CD4-positive, CD25-positive, alpha-beta regulatory T cell (primary cell): ENCODE data around the gene GGCX. TPM values are rescaled to one million over a fixed set of nuclear protein-coding genes. Genes with fewer than 3 reads are reported as not detected.
"Not testable (repeated sequence)": the region's sequence is repeated elsewhere in the genome, so short reads cannot be mapped to it uniquely, and the experiment has no call there.

Experiments
- ATAC-seq, 2 donors: fragments of 150-1000 bp; cut with Tn5 transposase; one replicate each; pipeline ENCODE4 v1.10.0; 2021; ENCODE audit warnings: low read depth in 2 of 2, moderate number of reproducible peaks in 2 of 2, moderate library complexity in 1 of 2
- DNase-seq, 3 donors: peaks; one replicate each; pipeline versions ENCODE4 v3.0.0 to v3.0.0-alpha.2; 2012 to 2022; ENCODE audit warnings: mixed read lengths in 1 of 3
- H3K27ac ChIP-seq: one replicate; pipeline ENCODE4 v1.7.0; 2013; ENCODE audit warnings: mild to moderate bottlenecking, low read length; ENCODE audit not compliant: insufficient read depth, poor library complexity, severe bottlenecking
- H3K27me3 ChIP-seq: one replicate; pipeline ENCODE4 v1.7.0; 2013; ENCODE audit warnings: low read length; ENCODE audit not compliant: control insufficient read depth, insufficient read depth
- H3K36me3 ChIP-seq: one replicate; pipeline ENCODE4 v1.7.0; 2013; ENCODE audit warnings: mild to moderate bottlenecking, low read length, moderate library complexity; ENCODE audit not compliant: control insufficient read depth, insufficient read depth
- H3K4me1 ChIP-seq: 2 replicates; pipeline ENCODE4 v1.7.0; 2013; ENCODE audit warnings: mild to moderate bottlenecking, low read length; ENCODE audit not compliant: insufficient read depth, control insufficient read depth, poor library complexity, severe bottlenecking
- H3K4me3 ChIP-seq: one replicate; pipeline ENCODE4 v1.7.0; 2013; ENCODE audit warnings: low read depth, mild to moderate bottlenecking, low read length, moderate library complexity
- H3K9me3 ChIP-seq, 2 experiments: 1 replicate in 1 of 2; 2 replicates in 1 of 2; pipeline ENCODE4 v1.7.0; 2013; ENCODE audit warnings: low read length in 2 of 2, mild to moderate bottlenecking in 1 of 2, moderate library complexity in 1 of 2; ENCODE audit not compliant: control insufficient read depth in 2 of 2
- H3K27ac Mint-ChIP-seq, 3 donors: one replicate each; pipeline ENCODE4 v1.8.0; 2020 to 2022; ENCODE audit warnings: mild to moderate bottlenecking in 3 of 3, mixed read lengths in 3 of 3, moderate library complexity in 2 of 3
- H3K27me3 Mint-ChIP-seq: one replicate; pipeline ENCODE4 v1.8.0; 2022; ENCODE audit warnings: mild to moderate bottlenecking, mixed read lengths
- H3K36me3 Mint-ChIP-seq: one replicate; pipeline ENCODE4 v1.8.0; 2020; ENCODE audit warnings: mixed read lengths
- H3K4me1 Mint-ChIP-seq, 4 donors: one replicate each; pipeline ENCODE4 v1.8.0; 2020 to 2022; ENCODE audit warnings: mixed read lengths in 4 of 4, mild to moderate bottlenecking in 1 of 4
- H3K4me3 Mint-ChIP-seq, 4 donors: one replicate each; pipeline ENCODE4 v1.8.0; 2020 to 2022; ENCODE audit warnings: mild to moderate bottlenecking in 4 of 4, mixed read lengths in 4 of 4, moderate library complexity in 3 of 4
- H3K9me3 Mint-ChIP-seq, 7 donors: one replicate each; pipeline ENCODE4 v1.8.0; 2020 to 2022; ENCODE audit warnings: mixed read lengths in 7 of 7, mild to moderate bottlenecking in 3 of 7, moderate library complexity in 2 of 7
- polyA plus RNA-seq, 4 donors: library from polyadenylated mRNA; unstranded; fragments of 300-500 nt; fragmentation: Illumina TruSeq; gene quantifications; one replicate each; pipeline ENCODE4 v1.2.3, GENCODE V29; 2021
- total RNA-seq: library from RNA; stranded (reverse); gene quantifications from one replicate; pipeline ENCODE4 v1.2.3, GENCODE V29; 2022

Gene GGCX
- total and polyA plus RNA-seq, 5 donors from 2014 or later, result 16.7 to 28.1 (median 18.3) TPM

DNA sequence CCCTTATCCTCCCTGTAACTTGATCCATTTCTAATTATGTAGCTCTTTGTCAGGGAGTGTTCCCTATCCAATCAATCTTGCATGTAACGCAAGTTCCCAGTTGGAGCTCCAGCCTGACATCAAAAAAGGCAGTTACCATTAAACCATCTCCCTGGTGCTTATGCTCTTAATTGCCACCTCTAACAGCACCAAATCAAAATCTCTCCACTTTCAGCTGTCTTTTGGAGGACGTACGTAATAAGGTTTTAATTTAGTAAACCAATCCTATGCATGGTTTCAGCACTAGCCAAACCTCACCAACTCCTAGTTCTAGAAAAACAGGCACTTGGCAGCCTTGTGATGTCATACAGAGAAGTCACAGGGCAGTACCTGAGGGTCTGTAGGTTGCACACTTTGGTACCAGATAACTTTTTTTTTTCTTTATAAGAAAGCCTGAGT lies 17.0 kb downstream of the GGCX start:
- H3K4me3 ChIP-seq, H3K27ac Mint-ChIP-seq, H3K27me3 ChIP-seq, H3K9me3 Mint-ChIP-seq, ATAC-seq, H3K27ac ChIP-seq, H3K27me3 Mint-ChIP-seq, H3K9me3 ChIP-seq, DNase-seq: not testable (repeated sequence)
- H3K4me1 ChIP-seq, result peaks cover 21% of the 10 kb centered on the region
- peaks cover 54% of the 10 kb centered on the region for H3K36me3 ChIP-seq
- Mint-ChIP-seq H3K4me1 (peaks cover 11 to 40% (median 27%) of the 10 kb centered on the region in 4 donors), H3K4me3 (peak overlapping the region in 1 of 4 donors; percentile 21), H3K36me3 (peaks cover 29% of the 10 kb centered on the region)

DNA sequence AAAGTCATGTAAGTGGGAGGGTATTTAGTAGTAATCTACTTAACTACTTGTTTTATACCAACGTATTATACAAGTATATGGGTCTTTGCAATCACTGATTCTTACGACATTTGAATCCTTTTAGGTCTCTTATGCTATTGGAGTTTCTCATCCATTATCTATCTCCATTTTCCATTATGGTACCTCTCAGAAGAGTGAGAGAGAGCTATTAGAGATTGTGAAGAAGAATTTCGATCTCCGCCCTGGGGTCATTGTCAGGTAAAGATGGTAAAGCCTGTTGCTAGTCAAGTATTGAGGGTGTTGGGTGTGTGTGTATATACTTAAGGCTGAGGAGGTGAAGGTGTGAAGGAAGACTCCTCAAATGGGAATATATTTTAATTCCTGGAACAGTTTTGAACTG lies 18.5 kb downstream of the GGCX start:
- Mint-ChIP-seq H3K4me1 (peaks cover 13 to 44% (median 30%) of the 10 kb centered on the region in 4 donors), H3K27me3 (no peaks in the 10 kb centered on the region), H3K4me3 (peak overlapping the region in 1 of 4 donors; percentile 98), H3K36me3 (peaks cover 29% of the 10 kb centered on the region), H3K27ac (peak overlapping the region; percentile 10 to 56 (median 45)), H3K9me3 (no peaks in the 10 kb centered on the region)
- Histone ChIP-seq H3K36me3 (peaks cover 54% of the 10 kb centered on the region), H3K4me3 (no peak overlapping the region), H3K9me3 (no peaks in the 10 kb centered on the region), H3K4me1 (peaks cover 21% of the 10 kb centered on the region), H3K27ac (no peak overlapping the region), H3K27me3 (no peaks in the 10 kb centered on the region)
- ATAC-seq (no peak), DNase-seq (no peak)

DNA sequence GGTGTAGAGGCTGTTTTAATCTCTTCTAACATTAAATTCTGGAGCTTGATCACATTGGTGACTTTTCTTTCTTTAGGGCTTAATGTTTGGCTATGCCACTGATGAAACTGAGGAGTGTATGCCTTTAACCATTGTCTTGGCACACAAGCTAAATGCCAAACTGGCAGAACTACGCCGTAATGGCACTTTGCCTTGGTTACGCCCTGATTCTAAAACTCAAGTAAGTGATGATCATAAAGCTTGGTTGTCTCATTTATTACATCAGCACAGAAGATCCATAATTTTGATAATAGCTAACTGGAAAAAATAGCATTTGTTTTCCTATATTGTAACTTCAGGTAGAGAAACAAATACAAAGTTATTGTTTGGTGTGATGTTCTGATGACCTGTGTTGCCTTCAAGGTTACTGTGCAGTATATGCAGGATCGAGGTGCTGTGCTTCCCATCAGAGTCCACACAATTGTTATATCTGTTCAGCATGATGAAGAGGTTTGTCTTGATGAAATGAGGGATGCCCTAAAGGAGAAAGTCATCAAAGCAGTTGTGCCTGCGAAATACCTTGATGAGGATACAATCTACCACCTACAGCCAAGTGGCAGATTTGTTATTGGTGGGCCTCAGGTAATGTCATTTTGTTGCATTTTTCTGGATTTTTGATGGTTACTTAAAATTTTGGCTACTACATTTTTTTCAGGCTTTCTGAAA lies 19.4 kb downstream of the GGCX start:
- peaks cover 54% of the 10 kb centered on the region for H3K36me3 ChIP-seq

DNA sequence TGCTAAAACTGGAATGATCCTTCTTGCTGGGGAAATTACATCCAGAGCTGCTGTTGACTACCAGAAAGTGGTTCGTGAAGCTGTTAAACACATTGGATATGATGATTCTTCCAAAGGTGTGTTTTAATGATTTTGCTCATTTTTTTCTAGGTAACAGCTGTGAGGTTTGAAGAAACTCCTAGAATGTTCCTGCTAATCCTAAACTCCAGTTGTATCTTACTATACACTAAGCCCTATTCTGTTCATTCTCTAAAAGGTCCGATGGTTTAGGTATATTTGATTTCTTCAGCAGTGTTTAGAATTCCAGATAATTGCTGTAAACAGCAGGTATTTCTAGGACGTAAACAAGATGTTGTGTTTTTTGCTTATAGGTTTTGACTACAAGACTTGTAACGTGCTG lies 20.0 kb downstream of the GGCX start:
- no peaks in the 10 kb centered on the region for H3K9me3 ChIP-seq
- H3K4me3 Mint-ChIP-seq, result peak overlapping the region; percentile 94 to 98 (median 96)
- H3K27ac ChIP-seq, result no peak overlapping the region
- peaks cover 50% of the 10 kb centered on the region for H3K36me3 ChIP-seq
- peak overlapping the region in 1 of 3 donors; percentile 56 for H3K27ac Mint-ChIP-seq
- H3K36me3 Mint-ChIP-seq, result peaks cover 29% of the 10 kb centered on the region
- H3K27me3 ChIP-seq, result no peaks in the 10 kb centered on the region
- H3K9me3 Mint-ChIP-seq, result no peaks in the 10 kb centered on the region
- peak overlapping the region; percentile 91 for H3K4me3 ChIP-seq
- H3K4me1 ChIP-seq, result peaks cover 30% of the 10 kb centered on the region
- no peaks in the 10 kb centered on the region for H3K27me3 Mint-ChIP-seq
- peaks cover 19 to 53% (median 39%) of the 10 kb centered on the region in 4 donors for H3K4me1 Mint-ChIP-seq
- ATAC-seq, result no peak
- no peak for DNase-seq

More for the DNA sequence above, 19.4 kb downstream of the GGCX start:
- peaks cover 19 to 53% (median 38%) of the 10 kb centered on the region in 4 donors for H3K4me1 Mint-ChIP-seq
- Histone ChIP-seq H3K9me3 (no peaks in the 10 kb centered on the region), H3K4me3 (peak overlapping the region; percentile 91), H3K4me1 (peaks cover 30% of the 10 kb centered on the region), H3K27me3 (no peaks in the 10 kb centered on the region), H3K27ac (no peak overlapping the region)
- no peak for ATAC-seq
- no peaks in the 10 kb centered on the region for H3K27me3 Mint-ChIP-seq
- no peaks in the 10 kb centered on the region for H3K9me3 Mint-ChIP-seq
- H3K4me3 Mint-ChIP-seq, result peak overlapping the region in 3 of 4 donors; percentile 30 to 98 (median 95)
- peaks cover 29% of the 10 kb centered on the region for H3K36me3 Mint-ChIP-seq
- peak overlapping the region in 1 of 3 donors; percentile 56 for H3K27ac Mint-ChIP-seq
- no peak for DNase-seq

DNA sequence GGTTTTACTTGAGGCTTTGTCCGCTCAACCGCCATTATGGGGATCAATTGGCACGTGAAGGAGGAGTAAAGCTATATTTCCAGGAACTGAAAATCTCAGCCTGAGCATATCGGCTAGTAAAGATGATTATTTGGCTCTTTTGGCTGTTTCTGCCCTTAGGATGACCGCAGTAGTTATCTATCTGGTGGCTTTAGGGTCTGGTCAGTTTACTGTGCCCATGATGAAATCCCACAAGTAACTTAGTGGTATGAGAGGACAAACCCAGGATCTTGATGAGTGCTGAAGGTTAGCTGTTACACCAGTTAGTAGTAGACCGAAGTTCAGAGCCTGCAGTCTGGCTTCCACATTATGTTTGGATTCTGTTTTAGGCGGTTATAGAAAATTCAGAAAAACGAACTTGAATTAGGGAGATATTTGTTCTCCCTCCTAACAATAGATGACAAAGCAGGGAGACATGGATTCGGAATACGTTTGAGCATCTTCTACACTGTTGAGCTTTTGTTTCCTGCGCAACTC lies 21.1 kb downstream of the GGCX start:
- peak overlapping the region; percentile 91 for H3K4me3 ChIP-seq
- Mint-ChIP-seq H3K36me3 (peaks cover 29% of the 10 kb centered on the region), H3K4me3 (peak overlapping the region; percentile 94 to 98 (median 96))

DNA sequence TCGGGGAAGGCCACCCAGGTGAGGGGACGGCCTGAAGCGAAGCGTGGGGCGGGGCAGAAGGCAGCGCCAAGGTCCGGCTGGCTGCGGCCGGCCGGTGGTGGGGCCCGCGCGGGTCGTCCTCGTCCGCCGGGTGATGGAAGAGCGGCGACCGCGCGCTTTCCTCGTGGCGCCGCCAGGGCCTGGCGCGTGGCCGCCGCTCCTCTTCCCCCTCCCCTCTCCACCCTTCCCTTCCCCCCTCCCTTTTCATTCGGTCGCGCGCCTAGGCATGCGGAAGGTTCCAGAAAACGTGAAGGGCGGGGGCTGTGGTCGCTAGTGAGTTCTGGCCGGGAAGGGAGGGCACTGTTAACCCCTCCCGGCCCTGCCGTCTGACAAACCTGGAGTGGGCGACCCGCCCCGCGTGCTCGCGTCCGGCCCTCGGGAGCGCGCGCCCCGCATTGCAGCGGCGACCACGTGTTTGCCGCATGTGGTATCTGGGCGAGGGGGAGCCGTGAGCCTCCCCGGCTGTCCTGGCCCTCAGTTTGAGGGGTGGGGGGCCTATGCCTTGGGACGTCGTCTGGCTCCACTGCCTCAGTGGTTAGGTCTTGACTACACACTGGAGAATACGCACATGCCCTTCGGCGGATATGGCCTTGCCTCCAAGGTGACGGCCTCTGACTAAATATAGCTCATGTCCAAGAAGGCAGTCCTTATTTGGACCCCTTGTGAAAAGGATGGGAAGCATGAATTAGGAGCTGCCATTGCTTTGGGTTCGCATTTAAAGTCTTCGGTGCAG lies 21.7 kb downstream of the GGCX start:
- DNase-seq (peak; percentile 66 to 86 (median 77)), ATAC-seq (peak; percentile 54 to 57)
- Histone ChIP-seq H3K27me3 (no peaks in the 10 kb centered on the region), H3K36me3 (peaks cover 36% of the 10 kb centered on the region), H3K4me1 (peaks cover 30% of the 10 kb centered on the region), H3K27ac (peak overlapping the region; percentile 86), H3K9me3 (no peaks in the 10 kb centered on the region), H3K4me3 (peak overlapping the region; percentile 91)
- Mint-ChIP-seq H3K36me3 (peaks cover 29% of the 10 kb centered on the region), H3K4me3 (peak overlapping the region; percentile 94 to 98 (median 96)), H3K9me3 (no peaks in the 10 kb centered on the region), H3K4me1 (peaks cover 19 to 53% (median 39%) of the 10 kb centered on the region in 4 donors), H3K27ac (peak overlapping the region; percentile 92 to 96 (median 95)), H3K27me3 (no peaks in the 10 kb centered on the region)

More for the DNA sequence above, 21.1 kb downstream of the GGCX start:
- no peak for ATAC-seq
- peaks cover 39% of the 10 kb centered on the region for H3K36me3 ChIP-seq
- H3K9me3 ChIP-seq, result no peaks in the 10 kb centered on the region
- peak overlapping the region; percentile 86 for H3K27ac ChIP-seq
- DNase-seq, result no peak
- peaks cover 30% of the 10 kb centered on the region for H3K4me1 ChIP-seq
- no peaks in the 10 kb centered on the region for H3K9me3 Mint-ChIP-seq
- H3K27me3 Mint-ChIP-seq, result no peaks in the 10 kb centered on the region
- H3K27me3 ChIP-seq, result no peaks in the 10 kb centered on the region
- peak overlapping the region; percentile 90 to 95 (median 91) for H3K27ac Mint-ChIP-seq
- H3K4me1 Mint-ChIP-seq, result peaks cover 19 to 53% (median 39%) of the 10 kb centered on the region in 4 donors

DNA sequence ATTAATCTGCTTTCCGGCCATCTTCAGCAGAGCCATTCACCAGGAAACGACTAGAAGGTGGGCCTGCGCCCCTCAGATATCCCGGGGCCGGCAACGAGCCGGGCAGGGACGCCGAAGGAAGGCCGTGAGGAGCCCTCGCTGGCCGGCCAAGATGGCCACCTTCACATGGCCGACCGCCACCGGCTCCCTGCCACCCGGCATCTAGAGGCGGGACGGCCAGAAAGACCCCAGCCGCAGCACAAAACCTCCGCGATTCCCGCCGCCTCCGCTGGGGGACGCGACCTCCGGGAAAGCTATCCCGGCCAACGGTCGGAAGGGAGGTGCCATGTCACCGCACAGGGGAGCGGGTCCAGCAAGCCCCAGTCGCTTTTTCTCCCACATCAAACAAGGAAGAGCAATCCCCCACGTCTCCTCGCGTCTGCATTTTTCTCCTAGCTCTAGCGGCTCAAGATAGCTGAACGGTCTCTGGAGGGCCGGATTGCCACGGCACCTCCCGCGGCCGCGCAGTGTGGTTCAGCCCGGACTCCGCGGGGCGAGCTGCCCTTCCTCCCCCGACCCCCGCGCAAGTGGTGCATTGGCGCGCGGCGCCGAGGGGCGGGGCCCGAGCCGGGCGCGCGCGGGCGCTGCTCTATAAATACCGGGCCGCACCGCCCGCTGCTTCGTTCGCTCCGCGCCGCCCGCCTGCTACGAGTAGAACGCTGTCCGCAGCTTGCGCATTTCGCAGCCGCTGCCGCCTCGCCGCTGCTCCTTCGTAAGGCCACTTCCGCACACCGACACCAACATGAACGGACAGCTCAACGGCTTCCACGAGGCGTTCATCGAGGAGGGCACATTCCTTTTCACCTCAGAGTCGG lies 22.6 kb downstream of the GGCX start, which contains the start of gene MAT2A:
MAT2A (plus strand) TSS at position 662 of the 854 bp plus-strand sequence; CDS start at position 782, 120 bp downstream.
- H3K36me3 ChIP-seq, result peaks cover 29% of the 10 kb centered on the region
- H3K27ac Mint-ChIP-seq, result peak within 1 kb of the TSS; percentile 93 to 96 (median 95)
- H3K4me3 Mint-ChIP-seq, result peak within 1 kb of the TSS; percentile 94 to 98 (median 96)
- H3K27ac ChIP-seq, result peak within 1 kb of the TSS; percentile 86
- ATAC-seq (peak; percentile 77 to 82), DNase-seq (peak; percentile 80 to 89 (median 88))
- H3K4me1 Mint-ChIP-seq, result peaks cover 19 to 49% (median 39%) of the 10 kb centered on the region in 4 donors
- no peaks in the 10 kb centered on the region for H3K27me3 Mint-ChIP-seq
- no peaks in the 10 kb centered on the region for H3K27me3 ChIP-seq
- peaks cover 22% of the 10 kb centered on the region for H3K36me3 Mint-ChIP-seq
- H3K4me3 ChIP-seq, result peak within 1 kb of the TSS; percentile 91
- peaks cover 30% of the 10 kb centered on the region for H3K4me1 ChIP-seq
- H3K9me3 ChIP-seq, result no peaks in the 10 kb centered on the region
- no peaks in the 10 kb centered on the region for H3K9me3 Mint-ChIP-seq
